ENCODE data around the gene NCOA4. TPM values are rescaled to one million over a fixed set of nuclear protein-coding genes. Genes with fewer than 3 reads are reported as not detected.
A peak's percentile ranks its signal among the peaks of the same experiment; 100 is the strongest.

Gene NCOA4
- total and polyA plus RNA-seq, 2 donors (not counting 3 experiments of a cell fraction or from before 2014, with no cell fraction given) = 62.1 to 127 TPM

DNA sequence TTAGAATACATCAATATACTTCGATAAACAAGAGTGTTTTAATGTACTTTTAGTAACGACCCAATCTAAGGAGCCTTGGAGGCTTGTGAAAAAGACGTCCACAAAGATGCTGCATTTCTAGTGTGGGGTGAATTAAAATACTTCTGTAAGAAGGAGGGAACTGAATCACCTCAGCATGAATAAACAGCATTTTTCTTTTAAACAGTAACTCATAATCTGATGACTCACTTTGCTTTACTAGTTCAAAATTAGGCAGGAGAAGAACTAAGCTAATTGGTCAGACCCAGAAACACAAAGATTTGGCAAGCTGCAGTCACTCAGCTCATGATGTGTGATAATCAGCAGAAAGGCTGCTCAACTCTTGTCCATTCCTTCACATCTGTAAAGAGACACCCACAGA, 24.2 kb downstream of the NCOA4 start:
- BruUV-seq (replicated peaks) = no TSS peak
- no peak for FAIRE-seq
- Histone ChIP-seq H3K4me2 (ENCODE audit: insufficient read depth, low read length) (no peak overlapping the region), H2AFZ (ENCODE audit: low read depth, low read length) (no peak overlapping the region), H3K9ac (replicated peaks; ENCODE audit: extremely low read depth, insufficient read depth, low read length) (no peak overlapping the region), H3K36me3 (ENCODE audit: control insufficient read depth in 2 of 2, extremely low read depth in 1 of 2, insufficient read depth in 2 of 2, low read length in 2 of 2) (peaks cover 17 to 18% of the 10 kb centered on the region in 2 experiments), H3K9me3 (replicated peaks; ENCODE audit: control insufficient read depth, insufficient read depth, low read length) (no peaks in the 10 kb centered on the region), H3K9me1 (replicated peaks; ENCODE audit: control insufficient read depth, extremely low read depth, insufficient read depth, low read length) (no peaks in the 10 kb centered on the region), H3K4me1 (ENCODE audit: control insufficient read depth, extremely low read depth, insufficient read depth, low read length) (peaks cover 6% of the 10 kb centered on the region), H4K20me1 (replicated peaks; ENCODE audit: control insufficient read depth, extremely low read depth, insufficient read depth, low read length) (no peaks in the 10 kb centered on the region), H3K27me3 (ENCODE audit: control insufficient read depth in 2 of 2, insufficient read depth in 2 of 2, low read length in 2 of 2) (no peaks in the 10 kb centered on the region), H3K79me2 (ENCODE audit: control insufficient read depth, insufficient read depth, low read length) (peaks cover 11% of the 10 kb centered on the region), H3K27ac (ENCODE audit: insufficient read depth, low read depth, low read length) (peak overlapping the region; percentile 3), H3K4me3 (replicated peaks in 1 of 3; ENCODE audit: insufficient read depth in 1 of 3, low read depth in 1 of 3, low read length in 3 of 3) (no peak overlapping the region)
- intact Hi-C loops (cut with micrococcal nuclease) (no loop called here), dilution Hi-C loops (cut with MboI; ENCODE audit: extremely low pct_ligation_motif_present, low sequenced_read_pairs) (no loop called here)
- POLR2A ChIA-PET = interaction anchor here (1.0 kb wide), 1 partner anchor 11 kb away, joined by 3 read pairs; no protein-coding TSS in a partner anchor
- CTCF ChIA-PET = interaction anchor here (1.0 to 3.9 kb wide), 3 partner anchors 9 to 22 kb away, joined by 3 to 15 read pairs (median 5); no protein-coding TSS in a partner anchor
- no peak for TF ChIP-seq GATA2 (IDR thresholded peaks at IDR 0.05; ENCODE audit: insufficient read depth, insufficient read length, low read depth, low read length)
- peak; percentile 43 for TF ChIP-seq FOS (IDR thresholded peaks at IDR 0.05; ENCODE audit: borderline replicate concordance, insufficient read depth, low read length)
- peak; percentile 18 for DNase-seq (ENCODE audit: low read depth, low spot score)

DNA sequence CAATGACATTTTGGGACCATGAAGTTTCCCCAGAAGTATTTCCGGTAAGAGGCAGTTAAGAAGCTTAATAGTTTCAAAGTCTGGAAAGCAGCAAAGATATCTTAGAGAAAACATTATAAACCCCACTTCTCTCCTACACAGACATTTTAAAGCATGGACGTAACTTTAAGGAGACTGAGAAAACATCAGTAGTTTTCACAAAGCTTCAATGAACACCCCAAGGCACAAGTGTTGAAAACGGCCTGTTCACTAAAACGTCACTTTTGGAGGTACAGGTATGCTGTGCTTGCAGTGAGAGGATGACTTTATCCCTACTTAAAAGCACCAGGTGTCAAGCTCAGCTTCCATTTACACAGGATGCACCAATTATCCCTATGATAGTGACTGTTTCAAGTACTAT, 25.0 kb downstream of the NCOA4 start:
- Histone ChIP-seq H3K36me3 (ENCODE audit: control insufficient read depth in 2 of 2, extremely low read depth in 1 of 2, insufficient read depth in 2 of 2, low read length in 2 of 2) (peaks cover 13 to 18% of the 10 kb centered on the region in 2 experiments), H3K27me3 (ENCODE audit: control insufficient read depth in 2 of 2, insufficient read depth in 2 of 2, low read length in 2 of 2) (no peaks in the 10 kb centered on the region), H2AFZ (ENCODE audit: low read depth, low read length) (no peak overlapping the region), H4K20me1 (replicated peaks; ENCODE audit: control insufficient read depth, extremely low read depth, insufficient read depth, low read length) (no peaks in the 10 kb centered on the region), H3K4me3 (replicated peaks in 1 of 3; ENCODE audit: insufficient read depth in 1 of 3, low read depth in 1 of 3, low read length in 3 of 3) (no peak overlapping the region), H3K9me3 (replicated peaks; ENCODE audit: control insufficient read depth, insufficient read depth, low read length) (no peaks in the 10 kb centered on the region), H3K79me2 (ENCODE audit: control insufficient read depth, insufficient read depth, low read length) (peaks cover 11% of the 10 kb centered on the region), H3K4me1 (ENCODE audit: control insufficient read depth, extremely low read depth, insufficient read depth, low read length) (peaks cover 6% of the 10 kb centered on the region), H3K4me2 (ENCODE audit: insufficient read depth, low read length) (no peak overlapping the region), H3K27ac (ENCODE audit: insufficient read depth, low read depth, low read length) (no peak overlapping the region), H3K9me1 (replicated peaks; ENCODE audit: control insufficient read depth, extremely low read depth, insufficient read depth, low read length) (no peaks in the 10 kb centered on the region), H3K9ac (replicated peaks; ENCODE audit: extremely low read depth, insufficient read depth, low read length) (no peak overlapping the region)
- TF ChIP-seq FOS (IDR thresholded peaks at IDR 0.05; ENCODE audit: borderline replicate concordance, insufficient read depth, low read length) = no peak
- no peak for TF ChIP-seq JUN (IDR thresholded peaks at IDR 0.05; ENCODE audit: borderline replicate concordance, insufficient read depth, insufficient read length, low read depth)
- no peak for TF ChIP-seq MYC (IDR thresholded peaks at IDR 0.05; ENCODE audit: low read depth, low read length)
- TF ChIP-seq GATA2 (IDR thresholded peaks at IDR 0.05; ENCODE audit: insufficient read depth, insufficient read length, low read depth, low read length) = no peak
- TF ChIP-seq EZH2 (IDR thresholded peaks at IDR 0.05; ENCODE audit: borderline replicate concordance, low read depth, low read length, severe bottlenecking) = no peak
- TF ChIP-seq POLR2AphosphoS5 (IDR thresholded peaks at IDR 0.05; ENCODE audit: insufficient read depth, low read depth, low read length) = no peak
- no peak for TF ChIP-seq MAX (IDR thresholded peaks at IDR 0.05; ENCODE audit: insufficient read depth, insufficient read length)
- no peak for TF ChIP-seq POLR2A (IDR thresholded peaks at IDR 0.05; ENCODE audit: low read depth, low read length)
- no peak for TF ChIP-seq CTCF (IDR thresholded peaks at IDR 0.05; ENCODE audit: extremely low read depth in 1 of 2, insufficient read depth in 1 of 2, low read depth in 1 of 2, low read length in 2 of 2)
- intact Hi-C loops (cut with micrococcal nuclease) = no loop called here
- DNase-seq (ENCODE audit: low read depth, low spot score) = no peak
- ChIA-PET CTCF (interaction anchor here (1.0 to 3.9 kb wide), 2 partner anchors 18 to 23 kb away, joined by 3 to 15 read pairs; no protein-coding TSS in a partner anchor), POLR2A (interaction anchor here (0.7 kb wide), 1 partner anchor 81 kb away, joined by 3 read pairs; no protein-coding TSS in a partner anchor)
- BruUV-seq (replicated peaks) = TSS peak; percentile 38
- dilution Hi-C loops (cut with MboI; ENCODE audit: extremely low pct_ligation_motif_present, low sequenced_read_pairs) = no loop called here
- FAIRE-seq = no peak

All from endothelial cell of umbilical vein (primary cell).